SHP77 (cell line): ENCODE results near the gene PLEKHG2.
"Not testable (repeated sequence)": the region's sequence is repeated elsewhere in the genome, so short reads cannot be mapped to it uniquely, and the experiment has no call there.

Source experiments
- DNase-seq, 2 experiments: peaks; one replicate each; lab custom pipeline; 2025; lab: John Stamatoyannopoulos, UW

PLEKHG2 gene

GRCh38 chr19:39412100-39412866 lies at the start of gene PLEKHG2:
Gene PLEKHG2 (plus strand): TSS chr19:39412669. CDS start chr19:39414087, 1,418 bp downstream.
- DNase-seq, result peak; percentile 99

- no peak for DNase-seq
Measured at GRCh38 chr19:39362682-39363657, 49.5 kb upstream of the PLEKHG2 start.

- no peak for DNase-seq
Measured at GRCh38 chr19:39363901-39364457, 48.5 kb upstream of the PLEKHG2 start.

GRCh38 chr19:39365531-39365930 lies 46.9 kb upstream of the PLEKHG2 start:
- no peak for DNase-seq

DNA sequence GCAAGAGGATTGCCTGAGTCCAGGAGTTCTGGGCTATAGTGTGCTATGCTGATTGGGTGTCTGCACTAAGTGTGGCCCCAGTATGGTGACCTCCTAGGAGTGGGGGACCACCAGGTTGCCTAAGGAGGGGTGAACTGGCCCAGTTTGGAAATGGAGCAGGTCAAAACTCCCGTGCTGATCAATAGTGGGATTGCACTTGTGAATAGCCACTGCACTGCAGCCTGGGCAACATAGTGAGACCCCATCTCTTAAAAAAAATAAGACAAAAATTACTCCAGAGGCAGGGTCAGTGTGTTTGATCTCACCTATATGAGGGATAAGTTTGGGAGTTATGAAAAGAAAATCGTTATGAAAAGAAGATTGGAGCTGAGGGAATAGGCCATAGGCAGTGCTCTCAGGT lies 43.3 kb upstream of the PLEKHG2 start:
- DNase-seq, result no peak

GRCh38 chr19:39370735-39371134 lies 41.7 kb upstream of the PLEKHG2 start:
- no peak for DNase-seq

GRCh38 chr19:39372047-39372802 lies 40.2 kb upstream of the PLEKHG2 start:
- no peak for DNase-seq

DNA sequence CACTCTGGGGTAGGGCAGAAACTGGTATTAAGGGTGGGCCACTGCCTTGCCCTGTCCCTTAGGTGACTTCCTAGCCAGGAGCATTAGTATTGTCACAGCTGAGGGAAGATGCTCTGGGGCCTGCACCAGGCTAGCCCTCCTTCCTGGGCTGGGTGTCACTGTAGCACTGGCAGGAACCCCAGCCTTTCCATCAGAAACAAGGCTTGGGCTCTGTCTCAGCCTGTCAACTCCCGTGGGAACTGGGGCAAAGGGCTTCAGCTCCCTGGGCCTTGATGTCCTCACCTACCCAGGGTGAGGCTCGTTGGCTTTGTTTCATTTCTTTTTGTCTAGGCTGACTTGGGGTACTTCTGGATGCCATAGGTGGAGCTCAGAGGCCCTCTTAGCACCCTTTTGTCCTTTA lies 39.5 kb upstream of the PLEKHG2 start:
- no peak for DNase-seq

DNA sequence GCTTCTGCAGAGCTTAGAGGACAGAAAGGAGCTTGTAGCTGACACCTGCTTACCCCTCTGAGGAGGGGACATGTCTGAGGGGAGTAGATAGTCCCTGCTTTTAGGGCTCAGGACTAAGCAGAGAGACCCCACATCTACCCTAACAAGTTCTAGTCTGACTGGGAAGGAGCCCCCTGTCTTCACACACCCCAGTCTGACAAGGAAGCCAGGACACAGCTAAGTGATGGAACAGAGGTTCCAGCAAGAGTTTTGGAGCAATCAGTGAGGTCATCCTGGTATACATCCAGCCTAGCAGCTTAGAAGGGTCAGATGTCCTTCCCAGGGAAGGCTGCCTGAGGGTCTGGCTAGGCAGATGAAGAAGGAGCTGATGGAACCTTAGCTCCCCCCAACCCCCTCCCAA lies 36.5 kb upstream of the PLEKHG2 start:
- DNase-seq, result no peak

- no peak for DNase-seq
Measured at GRCh38 chr19:39377373-39378362, 34.8 kb upstream of the PLEKHG2 start.

- not testable (repeated sequence) for DNase-seq
Measured at GRCh38 chr19:39379366-39379765, 33.1 kb upstream of the PLEKHG2 start.

DNA sequence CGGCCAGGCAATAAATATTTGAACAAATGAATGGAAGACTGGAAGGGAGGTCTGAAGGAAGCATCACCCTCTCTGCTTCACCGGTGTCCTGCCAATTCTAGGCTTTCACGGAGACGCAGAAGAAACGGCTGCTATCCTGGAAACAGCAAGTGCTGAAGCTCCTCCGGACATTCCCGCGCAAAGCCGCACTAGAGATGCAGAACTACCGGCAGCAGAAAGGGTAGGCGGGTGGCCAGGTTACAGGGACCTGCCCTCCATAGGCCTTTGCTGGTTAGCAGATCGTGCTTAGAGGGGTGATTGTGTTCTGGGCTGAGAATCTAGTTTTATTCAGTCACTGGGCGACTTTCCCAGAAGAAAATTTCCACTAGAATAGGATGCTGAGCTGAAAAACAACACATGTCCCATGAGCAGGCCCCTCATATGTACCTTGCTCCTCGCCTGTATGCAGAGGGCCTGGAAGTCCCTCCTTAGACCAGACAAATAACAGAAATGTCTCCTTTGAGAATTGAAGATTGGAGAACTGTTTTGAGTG lies 32.5 kb upstream of the PLEKHG2 start:
- DNase-seq, result no peak

DNA sequence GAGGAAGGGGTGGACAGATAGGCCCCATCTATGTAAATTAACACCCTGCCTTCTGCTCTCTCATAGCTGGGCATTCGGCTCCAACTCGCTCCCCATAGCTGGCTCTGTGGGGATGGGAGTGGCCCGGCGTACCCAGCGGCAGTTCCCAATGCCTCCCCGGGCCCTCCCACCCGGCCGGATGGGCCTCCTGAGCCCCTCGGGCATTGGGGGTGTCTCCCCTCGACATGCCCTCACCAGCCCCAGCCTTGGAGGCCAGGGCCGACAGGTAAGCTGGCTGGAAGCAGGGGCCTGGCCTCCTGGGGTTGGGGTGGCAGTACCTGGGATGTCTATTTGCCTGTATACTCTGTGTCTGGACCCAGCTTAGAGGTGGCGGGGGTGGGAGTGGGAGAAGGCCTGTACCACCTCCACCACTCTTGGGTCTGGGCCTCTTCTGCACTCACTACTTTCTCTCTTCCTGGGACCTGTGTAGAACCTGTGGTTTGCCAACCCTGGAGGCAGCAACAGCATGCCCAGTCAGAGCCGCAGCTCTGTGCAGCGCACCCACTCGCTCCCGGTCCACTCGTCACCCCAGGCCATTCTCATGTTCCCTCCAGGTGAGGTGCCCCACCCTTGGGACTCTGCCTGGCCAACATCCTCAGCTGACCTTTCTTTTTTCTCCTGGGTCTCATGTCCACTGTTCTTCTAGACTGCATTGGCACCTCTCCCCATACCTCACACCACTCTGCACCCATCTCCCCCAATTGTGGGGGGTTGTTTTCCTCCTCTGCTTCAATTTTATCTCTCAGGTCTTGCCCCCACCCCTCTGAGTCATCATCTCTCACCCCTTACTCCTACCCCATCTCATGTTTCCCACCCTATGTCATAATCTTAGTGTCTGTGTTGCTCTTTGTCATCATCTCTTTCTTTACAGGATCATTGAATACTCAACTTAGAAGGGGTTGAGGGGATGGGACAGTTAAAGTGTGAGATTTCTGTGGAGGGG lies 31.7 kb upstream of the PLEKHG2 start:
- DNase-seq, result no peak

GRCh38 chr19:39381910-39382611 lies 30.4 kb upstream of the PLEKHG2 start:
- no peak for DNase-seq

DNA sequence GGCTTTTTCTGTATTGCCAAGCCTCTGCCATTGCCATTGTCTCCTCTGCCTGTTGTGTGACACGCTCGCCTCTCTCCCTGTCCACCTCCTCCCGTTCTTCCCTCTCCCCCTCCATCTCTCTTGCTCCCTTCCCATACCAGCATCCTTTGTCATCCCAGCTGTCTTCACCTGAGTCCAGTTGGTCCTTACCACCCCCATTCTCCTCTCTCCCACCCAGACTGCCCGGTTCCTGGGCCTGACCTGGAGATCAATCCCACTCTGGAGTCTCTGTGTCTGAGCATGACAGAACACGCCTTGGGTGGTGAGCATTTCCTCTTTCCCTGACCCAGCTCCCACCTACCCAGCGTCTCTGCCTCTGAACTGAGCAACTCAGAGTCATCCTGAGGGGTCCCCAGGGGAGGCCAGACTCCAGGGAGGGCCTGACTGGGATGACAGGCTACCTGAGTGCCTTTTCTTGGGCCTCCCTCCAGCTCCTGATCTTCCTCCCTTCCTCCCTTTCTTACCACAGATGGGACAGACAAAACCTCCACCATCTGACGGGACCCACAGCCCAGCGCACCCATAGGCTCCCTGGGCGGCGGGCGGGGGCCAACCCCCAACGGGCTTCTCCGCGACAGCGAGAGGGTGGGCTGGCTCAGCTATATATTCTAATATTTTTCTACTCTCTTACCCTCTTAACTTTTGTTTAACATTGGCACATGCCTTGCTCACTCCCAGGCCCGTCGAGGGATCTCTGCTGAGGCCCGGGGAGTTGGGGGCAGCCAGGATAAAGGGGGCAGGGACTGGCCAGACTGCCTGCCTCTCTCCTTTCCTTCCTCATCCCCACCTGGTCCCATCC lies 29.3 kb upstream of the PLEKHG2 start:
- DNase-seq, result no peak

DNA sequence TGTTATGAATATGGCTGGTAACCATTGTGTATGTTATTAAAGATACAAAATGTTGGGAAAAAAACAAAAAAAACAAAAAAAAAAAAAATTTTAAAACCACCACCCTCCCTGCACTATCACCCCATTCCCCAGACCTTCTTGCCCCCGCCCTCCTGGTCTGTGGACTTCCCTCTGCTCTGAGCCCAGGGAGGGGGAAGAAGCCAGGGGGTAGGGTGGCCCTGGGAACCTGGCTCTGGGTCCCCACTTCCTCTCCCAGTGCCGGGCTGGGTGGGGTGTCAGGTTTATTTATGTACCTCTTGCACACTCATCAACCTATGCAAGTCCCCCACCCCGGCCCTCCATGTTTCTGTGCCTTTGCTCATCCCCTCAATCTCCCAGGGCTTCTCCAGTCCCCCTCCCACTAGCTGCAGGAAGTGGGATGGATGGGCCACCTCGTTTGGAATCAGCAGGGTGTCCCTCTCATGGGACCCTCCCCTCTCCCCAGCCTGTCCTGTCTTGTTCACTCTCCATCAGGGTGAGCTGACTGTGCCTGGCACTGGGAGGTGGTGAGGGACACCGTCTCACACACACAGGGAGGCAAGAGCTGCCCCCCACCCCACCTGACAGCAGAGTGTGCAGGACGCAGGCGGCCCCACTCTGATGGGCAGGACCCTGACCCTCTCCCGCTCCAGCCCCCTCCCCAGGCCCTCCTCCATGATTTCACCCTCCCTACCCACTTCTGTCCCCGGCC lies 27.5 kb upstream of the PLEKHG2 start:
- no peak for DNase-seq
